A673 (cell line): ENCODE data around the gene SLC25A1. TPM values are rescaled to one million over a fixed set of nuclear protein-coding genes. Genes with fewer than 3 reads are reported as not detected.
A peak's percentile ranks its signal among the peaks of the same experiment; 100 is the strongest.

Source experiments
- BruUV-seq: library from RNA; stranded (reverse); fragments of 400-500 nt; replicated peaks from 2 replicates; lab custom pipeline; 2021; lab: Mats Ljungman, UMichigan
- CTCF ChIA-PET: fragments of 300-600 bp; sonication (Branson Sonifier 250); formaldehyde crosslinking; loops from one replicate; lab custom pipeline; 2022; ENCODE audit warnings: antibody characterized with exemption; lab: Charles Lee
- POLR2A ChIA-PET: fragments of 300-600 bp; sonication (Branson Sonifier 250); formaldehyde crosslinking; loops from one replicate; lab custom pipeline; 2022; ENCODE audit warnings: antibody characterized with exemption; ENCODE audit not compliant: low non-redundant PET; lab: Charles Lee
- DNase-seq: peaks from one replicate; pipeline ENCODE4 v3.0.0-alpha.2; 2015; ENCODE audit warnings: low spot score
- H3K27ac ChIP-seq: fragments of 200-600 bp; sonication (generic); 2 replicates; pipeline ENCODE4 v1.5.1; 2016; ENCODE audit warnings: mixed run types, low read depth, mild to moderate bottlenecking, mixed read lengths, antibody characterized with exemption, low read length; ENCODE audit not compliant: poor library complexity, severe bottlenecking
- H3K27me3 ChIP-seq: fragments of 200-600 bp; sonication (generic); replicated peaks from 2 replicates; pipeline ENCODE4 v1.6.1; 2017; ENCODE audit warnings: mixed run types, low read depth, mild to moderate bottlenecking, mixed read lengths, antibody characterized with exemption, low read length; ENCODE audit not compliant: insufficient read depth, poor library complexity
- H3K36me3 ChIP-seq: fragments of 200-600 bp; sonication (generic); 2 replicates; pipeline ENCODE4 v1.6.1; 2016; ENCODE audit warnings: mixed run types, mild to moderate bottlenecking, mixed read lengths, antibody characterized with exemption, low read length; ENCODE audit not compliant: insufficient read depth, poor library complexity, severe bottlenecking
- H3K4me1 ChIP-seq: fragments of 200-600 bp; sonication (generic); 2 replicates; pipeline ENCODE4 v1.6.1; 2017; ENCODE audit warnings: mixed run types, mild to moderate bottlenecking, mixed read lengths, antibody characterized with exemption, low read length; ENCODE audit not compliant: insufficient read depth, poor library complexity, severe bottlenecking
- H3K4me3 ChIP-seq: fragments of 200-600 bp; sonication (generic); 2 replicates; pipeline ENCODE4 v1.5.1; 2016; ENCODE audit warnings: low read depth, mixed run types, mild to moderate bottlenecking, mixed read lengths, low read length; ENCODE audit not compliant: poor library complexity, severe bottlenecking
- H3K9me3 ChIP-seq: fragments of 200-600 bp; sonication (generic); 2 replicates; pipeline ENCODE4 v1.6.1; 2016; ENCODE audit warnings: mixed run types, low read depth, mild to moderate bottlenecking, mixed read lengths, antibody characterized with exemption, low read length; ENCODE audit not compliant: poor library complexity, severe bottlenecking
- EZH2 ChIP-seq: fragments of 200-600 bp; sonication (generic); IDR thresholded peaks from 2 replicates; pipeline ENCODE4 v1.6.1; 2017; ENCODE audit warnings: borderline replicate concordance, low read depth, mild to moderate bottlenecking, mixed read lengths, antibody characterized with exemption, low read length; ENCODE audit not compliant: poor library complexity, severe bottlenecking
- intact Hi-C: fragments of 100-400 bp; cut with micrococcal nuclease; formaldehyde crosslinking; loops from one replicate; pipeline ENCODE4 v1.10.0; 2022; ENCODE audit not compliant: unreplicated experiment
- total RNA-seq: library from RNA; stranded (reverse); gene quantifications from 2 replicates; pipeline ENCODE4 v1.2.3, GENCODE V29; 2021
- TF ChIP-seq, protein P1 (sequence below): fragments of 300-800, 200-600 bp; sonication (generic); conservative IDR thresholded peaks from 2 replicates; pipeline ENCODE4 v1.5.1; 2017; ENCODE audit warnings: low read depth, mild to moderate bottlenecking, antibody characterized with exemption, low read length, moderate library complexity, mixed read lengths

Gene SLC25A1
- total RNA-seq, 1 experiment from 2014 or later, result 91.0 TPM

GRCh38 chr22:19169002-19169946 is 9.3 kb downstream of the SLC25A1 start:
- DNase-seq, result no peak
- H3K27ac ChIP-seq, result no peak overlapping the region
- BruUV-seq, result no TSS peak
- intact Hi-C loops, result no loop called here
- H3K27me3 ChIP-seq, result peaks cover 34% of the 10 kb centered on the region
- POLR2A ChIA-PET, result interaction anchor here (0.6 kb wide), 2 partner anchors 20 to 454 kb away, joined by 3 to 4 read pairs; no protein-coding TSS in a partner anchor
- peaks cover 17% of the 10 kb centered on the region for H3K4me1 ChIP-seq
- CTCF ChIA-PET, result interaction anchor here (0.6 kb wide), 1 partner anchor 24 kb away, joined by 3 read pairs; no protein-coding TSS in a partner anchor
- TF ChIP-seq, protein P1, sequence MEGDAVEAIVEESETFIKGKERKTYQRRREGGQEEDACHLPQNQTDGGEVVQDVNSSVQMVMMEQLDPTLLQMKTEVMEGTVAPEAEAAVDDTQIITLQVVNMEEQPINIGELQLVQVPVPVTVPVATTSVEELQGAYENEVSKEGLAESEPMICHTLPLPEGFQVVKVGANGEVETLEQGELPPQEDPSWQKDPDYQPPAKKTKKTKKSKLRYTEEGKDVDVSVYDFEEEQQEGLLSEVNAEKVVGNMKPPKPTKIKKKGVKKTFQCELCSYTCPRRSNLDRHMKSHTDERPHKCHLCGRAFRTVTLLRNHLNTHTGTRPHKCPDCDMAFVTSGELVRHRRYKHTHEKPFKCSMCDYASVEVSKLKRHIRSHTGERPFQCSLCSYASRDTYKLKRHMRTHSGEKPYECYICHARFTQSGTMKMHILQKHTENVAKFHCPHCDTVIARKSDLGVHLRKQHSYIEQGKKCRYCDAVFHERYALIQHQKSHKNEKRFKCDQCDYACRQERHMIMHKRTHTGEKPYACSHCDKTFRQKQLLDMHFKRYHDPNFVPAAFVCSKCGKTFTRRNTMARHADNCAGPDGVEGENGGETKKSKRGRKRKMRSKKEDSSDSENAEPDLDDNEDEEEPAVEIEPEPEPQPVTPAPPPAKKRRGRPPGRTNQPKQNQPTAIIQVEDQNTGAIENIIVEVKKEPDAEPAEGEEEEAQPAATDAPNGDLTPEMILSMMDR, result no peak
- TF ChIP-seq EZH2, result peak; percentile 84
- H3K36me3 ChIP-seq, result no peaks in the 10 kb centered on the region
- peak overlapping the region; percentile 34 for H3K4me3 ChIP-seq
- no peaks in the 10 kb centered on the region for H3K9me3 ChIP-seq

DNA sequence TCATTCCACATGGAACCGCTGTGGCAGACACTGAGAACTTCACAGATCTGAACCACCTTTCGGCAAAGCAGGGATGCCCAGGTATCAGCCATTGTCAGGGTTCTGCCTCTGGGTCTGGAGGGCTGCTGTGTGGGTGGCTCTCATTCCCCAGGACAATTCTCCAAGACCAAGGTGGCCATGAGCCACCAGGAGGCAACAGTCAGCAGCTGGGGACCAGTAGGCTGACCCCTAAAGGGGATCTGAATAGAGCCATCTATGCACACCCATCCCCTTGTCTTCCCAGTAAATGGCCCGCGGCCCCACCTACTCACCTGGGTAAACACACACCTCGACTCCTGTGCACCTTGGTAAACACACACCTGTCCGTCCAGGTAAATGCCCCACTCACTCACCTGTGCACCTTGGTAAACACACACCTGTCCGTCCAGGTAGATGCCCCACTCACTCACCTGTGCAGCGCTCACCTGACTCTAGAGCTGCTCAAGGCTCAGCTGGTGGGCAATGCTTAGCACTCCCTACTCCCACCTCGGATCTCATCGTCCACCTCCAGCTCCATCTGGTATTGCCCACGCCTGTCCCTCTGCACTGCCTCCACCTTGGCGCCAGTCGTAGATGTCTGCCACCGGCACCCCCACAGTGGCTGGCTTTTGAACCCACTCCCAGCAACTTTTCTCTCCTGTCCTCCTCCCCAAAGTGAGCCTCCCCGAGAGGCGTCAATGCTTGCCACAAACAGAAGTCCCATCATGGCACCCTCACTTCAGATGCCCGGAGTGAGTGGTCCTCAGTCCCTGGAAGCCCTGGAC is 10.2 kb downstream of the SLC25A1 start:
- Histone ChIP-seq H3K27ac (no peak overlapping the region), H3K4me3 (no peak overlapping the region), H3K4me1 (peaks cover 12% of the 10 kb centered on the region), H3K9me3 (no peaks in the 10 kb centered on the region), H3K36me3 (no peaks in the 10 kb centered on the region), H3K27me3 (peaks cover 34% of the 10 kb centered on the region)
- no TSS peak for BruUV-seq
- no peak for DNase-seq
- ChIA-PET POLR2A (no interaction called here), CTCF (no interaction called here)
- intact Hi-C loops, result no loop called here
- no peak for TF ChIP-seq EZH2
- TF ChIP-seq, protein P1, result no peak

GRCh38 chr22:19167106-19167869 is 11.2 kb downstream of the SLC25A1 start:
- no peaks in the 10 kb centered on the region for H3K36me3 ChIP-seq
- BruUV-seq, result no TSS peak
- ChIA-PET CTCF (no interaction called here), POLR2A (no interaction called here)
- H3K4me1 ChIP-seq, result peaks cover 2% of the 10 kb centered on the region
- H3K27me3 ChIP-seq, result peaks cover 34% of the 10 kb centered on the region
- intact Hi-C loops, result no loop called here
- H3K27ac ChIP-seq, result no peak overlapping the region
- H3K9me3 ChIP-seq, result no peaks in the 10 kb centered on the region
- no peak overlapping the region for H3K4me3 ChIP-seq
- TF ChIP-seq, protein P1, result no peak
- TF ChIP-seq EZH2, result no peak
- DNase-seq, result no peak
